Right atrium auricular region (tissue), 2 donors: Measurements from ENCODE around the gene AUNIP. TPM values are rescaled to one million over a fixed set of nuclear protein-coding genes. Genes with fewer than 3 reads are reported as not detected.

ENCODE experiments used
- DNase-seq: peaks from one replicate; pipeline ENCODE4 v3.0.0-alpha.2; 2019; ENCODE audit warnings: low spot score
- H3K27ac ChIP-seq, 2 donors: fragments of 200-600 bp; sonication (generic); 1 replicate in 1 of 2; 2 replicates in 1 of 2; pipeline ENCODE4 v1.5.1; 2016 to 2019
- H3K27me3 ChIP-seq, 2 donors: fragments of 200-600 bp; sonication (generic); one replicate each; pipeline versions ENCODE4 v1.5.1 to v1.6.0; 2017 to 2019
- H3K36me3 ChIP-seq: fragments of 200-600 bp; sonication (generic); one replicate; pipeline ENCODE4 v1.5.1; 2016
- H3K4me1 ChIP-seq, 2 donors: fragments of 200-600 bp; sonication (generic); one replicate each; pipeline versions ENCODE4 v1.5.1 to v1.6.0; 2017 to 2019
- H3K4me3 ChIP-seq, 2 donors: fragments of 200-600 bp; sonication (generic); 1 replicate in 1 of 2; 2 replicates in 1 of 2; pipeline ENCODE4 v1.5.1; 2017 to 2019; ENCODE audit warnings: mild to moderate bottlenecking in 1 of 2, moderate library complexity in 1 of 2
- H3K9me3 ChIP-seq, 2 donors: fragments of 200-600 bp; sonication (generic); one replicate each; pipeline ENCODE4 v1.5.1; 2019
- CTCF ChIP-seq, 2 donors: fragments of 200-600 bp; sonication (generic); IDR thresholded peaks; one replicate each; pipeline ENCODE4 v1.5.1; 2019; ENCODE audit warnings: antibody characterized with exemption in 2 of 2
- total RNA-seq, 2 donors: library from RNA; depleted of rRNA; stranded (reverse); fragments of >200 nt; gene quantifications; one replicate each; pipeline ENCODE4 v1.1.0, GENCODE V29; 2016

The AUNIP gene
- total RNA-seq, 2 donors from 2014 or later = not detected

GRCh38 chr1:25837262-25837875 lies 21.9 kb downstream of the AUNIP start:
- Histone ChIP-seq H3K27me3 (no peaks in the 10 kb centered on the region), H3K4me1 (peaks cover 0 to 17% of the 10 kb centered on the region in 2 donors), H3K9me3 (no peaks in the 10 kb centered on the region), H3K27ac (no peak overlapping the region), H3K36me3 (peaks cover 20% of the 10 kb centered on the region), H3K4me3 (no peak overlapping the region)
- no peak for DNase-seq
- no peak for TF ChIP-seq CTCF (IDR thresholded peaks at IDR 0.05)

GRCh38 chr1:25836695-25837094 lies 22.6 kb downstream of the AUNIP start:
- TF ChIP-seq CTCF (IDR thresholded peaks at IDR 0.05) = no peak
- DNase-seq = no peak
- Histone ChIP-seq H3K27me3 (no peaks in the 10 kb centered on the region), H3K9me3 (no peaks in the 10 kb centered on the region), H3K27ac (no peak overlapping the region), H3K36me3 (peaks cover 26% of the 10 kb centered on the region), H3K4me3 (no peak overlapping the region), H3K4me1 (peaks cover 0 to 17% of the 10 kb centered on the region in 2 donors)

- no peak for TF ChIP-seq CTCF (IDR thresholded peaks at IDR 0.05)
- peaks cover 44% of the 10 kb centered on the region for H3K36me3 ChIP-seq
- H3K9me3 ChIP-seq = no peaks in the 10 kb centered on the region
- DNase-seq = no peak
- peaks cover 0 to 17% of the 10 kb centered on the region in 2 donors for H3K4me1 ChIP-seq
- H3K27ac ChIP-seq = no peak overlapping the region
- no peaks in the 10 kb centered on the region for H3K27me3 ChIP-seq
- H3K4me3 ChIP-seq = no peak overlapping the region
Measured at GRCh38 chr1:25834894-25835293, 24.4 kb downstream of the AUNIP start.

- Histone ChIP-seq H3K9me3 (no peaks in the 10 kb centered on the region), H3K4me1 (peaks cover 0 to 17% of the 10 kb centered on the region in 2 donors), H3K27me3 (no peaks in the 10 kb centered on the region), H3K4me3 (no peak overlapping the region), H3K36me3 (peaks cover 62% of the 10 kb centered on the region), H3K27ac (no peak overlapping the region)
- DNase-seq = no peak
- TF ChIP-seq CTCF (IDR thresholded peaks at IDR 0.05) = no peak
Measured at GRCh38 chr1:25833158-25833557, 26.1 kb downstream of the AUNIP start.

- H3K4me1 ChIP-seq = peaks cover 0 to 17% of the 10 kb centered on the region in 2 donors
- no peaks in the 10 kb centered on the region for H3K27me3 ChIP-seq
- TF ChIP-seq CTCF (IDR thresholded peaks at IDR 0.05) = no peak
- H3K4me3 ChIP-seq = no peak overlapping the region
- no peak for DNase-seq
- peaks cover 68% of the 10 kb centered on the region for H3K36me3 ChIP-seq
- no peaks in the 10 kb centered on the region for H3K9me3 ChIP-seq
- H3K27ac ChIP-seq = no peak overlapping the region
Measured at GRCh38 chr1:25832336-25833037, 26.8 kb downstream of the AUNIP start.
